Measurements from ENCODE around the gene VWA3B. TPM values are rescaled to one million over a fixed set of nuclear protein-coding genes. Genes with fewer than 3 reads are reported as not detected.
A peak's percentile ranks its signal among the peaks of the same experiment; 100 is the strongest.

VWA3B gene
- total RNA-seq, 1 experiment from 2014 or later: not detected

DNA sequence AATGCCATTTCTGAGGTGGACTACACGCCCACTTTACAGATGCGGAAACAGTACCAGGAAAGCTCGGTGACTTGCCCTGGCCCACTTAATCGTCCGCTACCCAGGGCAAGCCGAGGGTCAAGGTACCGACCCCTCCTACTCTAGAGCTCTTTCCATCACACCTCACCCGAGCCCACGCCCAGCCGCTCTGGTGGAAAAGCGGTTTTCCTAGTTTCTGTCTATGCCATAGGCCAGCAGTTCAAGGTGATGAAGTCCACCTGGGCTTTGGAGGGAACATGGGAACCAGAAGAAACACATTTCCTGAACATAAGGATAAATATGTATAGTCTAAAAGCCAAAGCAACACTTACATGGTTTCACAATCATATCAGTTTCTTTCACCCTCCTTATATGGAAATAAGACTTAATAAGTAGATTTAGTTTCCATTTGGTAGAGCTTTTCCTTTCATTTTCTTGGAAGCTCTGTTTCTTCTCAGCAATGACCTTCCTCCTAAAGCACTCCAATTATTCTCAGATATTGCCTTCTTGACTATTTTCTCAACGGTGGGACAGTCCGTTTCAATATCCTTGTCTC is 567 bp downstream of the VWA3B start:
- H3K9me3 ChIP-seq (ENCODE audit: low read depth, low read length, poor library complexity, severe bottlenecking): no peaks in the 10 kb centered on the region
- no peaks in the 10 kb centered on the region for H3K36me3 ChIP-seq (ENCODE audit: insufficient read depth, low read length, poor library complexity, severe bottlenecking)
- ChIA-PET CTCF (no interaction called here), POLR2A (ENCODE audit: low non-redundant PET) (no interaction called here)
- peaks cover 12% of the 10 kb centered on the region for H3K4me1 ChIP-seq (ENCODE audit: insufficient read depth, low read length, poor library complexity, severe bottlenecking)
- no peak for DNase-seq (ENCODE audit: low spot score)
- peak overlapping the region; percentile 34 for H3K4me3 ChIP-seq (ENCODE audit: low read depth, low read length, poor library complexity, severe bottlenecking)
- intact Hi-C loops (cut with micrococcal nuclease; ENCODE audit: unreplicated experiment): no loop called here
- peaks cover 50% of the 10 kb centered on the region for H3K27me3 ChIP-seq (replicated peaks; ENCODE audit: insufficient read depth, low read depth, low read length, poor library complexity)
- BruUV-seq (replicated peaks): no TSS peak
- TF ChIP-seq EZH2 (IDR thresholded peaks at IDR 0.05; ENCODE audit: borderline replicate concordance, low read depth, low read length, poor library complexity, severe bottlenecking): no peak
- TF ChIP-seq, protein P1, sequence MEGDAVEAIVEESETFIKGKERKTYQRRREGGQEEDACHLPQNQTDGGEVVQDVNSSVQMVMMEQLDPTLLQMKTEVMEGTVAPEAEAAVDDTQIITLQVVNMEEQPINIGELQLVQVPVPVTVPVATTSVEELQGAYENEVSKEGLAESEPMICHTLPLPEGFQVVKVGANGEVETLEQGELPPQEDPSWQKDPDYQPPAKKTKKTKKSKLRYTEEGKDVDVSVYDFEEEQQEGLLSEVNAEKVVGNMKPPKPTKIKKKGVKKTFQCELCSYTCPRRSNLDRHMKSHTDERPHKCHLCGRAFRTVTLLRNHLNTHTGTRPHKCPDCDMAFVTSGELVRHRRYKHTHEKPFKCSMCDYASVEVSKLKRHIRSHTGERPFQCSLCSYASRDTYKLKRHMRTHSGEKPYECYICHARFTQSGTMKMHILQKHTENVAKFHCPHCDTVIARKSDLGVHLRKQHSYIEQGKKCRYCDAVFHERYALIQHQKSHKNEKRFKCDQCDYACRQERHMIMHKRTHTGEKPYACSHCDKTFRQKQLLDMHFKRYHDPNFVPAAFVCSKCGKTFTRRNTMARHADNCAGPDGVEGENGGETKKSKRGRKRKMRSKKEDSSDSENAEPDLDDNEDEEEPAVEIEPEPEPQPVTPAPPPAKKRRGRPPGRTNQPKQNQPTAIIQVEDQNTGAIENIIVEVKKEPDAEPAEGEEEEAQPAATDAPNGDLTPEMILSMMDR (conservative IDR thresholded peaks at IDR 0.05; ENCODE audit: low read depth, low read length): no peak
- H3K27ac ChIP-seq (ENCODE audit: low read depth, low read length, poor library complexity, severe bottlenecking): no peak overlapping the region

DNA sequence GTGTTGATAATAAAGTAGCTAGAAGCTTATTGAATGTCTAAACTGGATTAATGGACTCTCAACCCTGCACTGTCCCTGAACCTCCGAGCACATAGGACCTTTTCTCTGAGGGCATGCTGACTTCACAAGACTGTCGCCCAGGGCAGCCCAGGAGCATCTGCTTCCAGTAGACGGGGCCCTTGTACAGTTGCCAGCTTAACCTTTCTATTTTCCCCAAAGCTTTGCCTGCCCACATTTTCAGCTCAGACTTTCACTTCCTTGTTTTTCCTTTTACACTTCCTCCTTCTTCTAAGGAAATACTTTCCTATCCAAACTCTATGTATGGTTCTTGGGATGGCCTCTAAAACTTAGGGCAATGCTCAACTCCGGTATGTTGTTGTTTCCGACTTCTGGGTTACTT is 1.3 kb downstream of the VWA3B start:
- intact Hi-C loops (cut with micrococcal nuclease; ENCODE audit: unreplicated experiment): no loop called here
- ChIA-PET CTCF (no interaction called here), POLR2A (ENCODE audit: low non-redundant PET) (no interaction called here)
- H3K4me1 ChIP-seq (ENCODE audit: insufficient read depth, low read length, poor library complexity, severe bottlenecking): peaks cover 12% of the 10 kb centered on the region
- H3K27me3 ChIP-seq (replicated peaks; ENCODE audit: insufficient read depth, low read depth, low read length, poor library complexity): peaks cover 50% of the 10 kb centered on the region
- no peak for TF ChIP-seq EZH2 (IDR thresholded peaks at IDR 0.05; ENCODE audit: borderline replicate concordance, low read depth, low read length, poor library complexity, severe bottlenecking)
- TF ChIP-seq, protein P1 (conservative IDR thresholded peaks at IDR 0.05; ENCODE audit: low read depth, low read length): no peak
- DNase-seq (ENCODE audit: low spot score): no peak
- H3K27ac ChIP-seq (ENCODE audit: low read depth, low read length, poor library complexity, severe bottlenecking): no peak overlapping the region
- no TSS peak for BruUV-seq (replicated peaks)
- H3K9me3 ChIP-seq (ENCODE audit: low read depth, low read length, poor library complexity, severe bottlenecking): no peaks in the 10 kb centered on the region
- no peaks in the 10 kb centered on the region for H3K36me3 ChIP-seq (ENCODE audit: insufficient read depth, low read length, poor library complexity, severe bottlenecking)
- H3K4me3 ChIP-seq (ENCODE audit: low read depth, low read length, poor library complexity, severe bottlenecking): no peak overlapping the region

DNA sequence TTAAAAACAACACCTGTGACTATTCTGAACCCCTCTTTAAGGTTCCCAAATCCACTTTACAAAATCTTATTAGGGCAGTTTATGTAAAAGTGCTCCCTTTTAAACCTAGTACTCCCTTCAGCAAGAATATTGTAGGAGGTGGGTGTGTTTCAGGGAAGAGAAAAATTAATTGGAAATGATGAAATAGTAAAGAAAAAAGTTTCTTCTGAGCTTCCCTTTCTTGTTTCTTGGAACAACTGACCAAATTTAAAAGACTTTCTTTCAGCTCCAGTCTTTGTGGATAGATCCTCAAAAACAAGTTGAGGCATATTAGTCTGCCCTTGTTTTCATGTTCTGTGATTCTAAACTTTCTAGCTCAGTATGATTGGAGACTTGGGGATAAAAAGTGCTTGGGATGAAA is 3.0 kb downstream of the VWA3B start:
- H3K4me1 ChIP-seq (ENCODE audit: insufficient read depth, low read length, poor library complexity, severe bottlenecking): peaks cover 12% of the 10 kb centered on the region
- H3K27ac ChIP-seq (ENCODE audit: low read depth, low read length, poor library complexity, severe bottlenecking): no peak overlapping the region
- BruUV-seq (replicated peaks): no TSS peak
- ChIA-PET CTCF (no interaction called here), POLR2A (ENCODE audit: low non-redundant PET) (no interaction called here)
- peaks cover under 1% of the 10 kb centered on the region for H3K9me3 ChIP-seq (ENCODE audit: low read depth, low read length, poor library complexity, severe bottlenecking)
- no peak overlapping the region for H3K4me3 ChIP-seq (ENCODE audit: low read depth, low read length, poor library complexity, severe bottlenecking)
- intact Hi-C loops (cut with micrococcal nuclease; ENCODE audit: unreplicated experiment): no loop called here
- TF ChIP-seq, protein P1 (conservative IDR thresholded peaks at IDR 0.05; ENCODE audit: low read depth, low read length): no peak
- TF ChIP-seq EZH2 (IDR thresholded peaks at IDR 0.05; ENCODE audit: borderline replicate concordance, low read depth, low read length, poor library complexity, severe bottlenecking): no peak
- H3K27me3 ChIP-seq (replicated peaks; ENCODE audit: insufficient read depth, low read depth, low read length, poor library complexity): peaks cover 39% of the 10 kb centered on the region
- no peak for DNase-seq (ENCODE audit: low spot score)
- H3K36me3 ChIP-seq (ENCODE audit: insufficient read depth, low read length, poor library complexity, severe bottlenecking): no peaks in the 10 kb centered on the region

Measured in A673 (cell line).